GM23338 (cell line): ENCODE results near the gene DNAAF9. TPM values are rescaled to one million over a fixed set of nuclear protein-coding genes. Genes with fewer than 3 reads are reported as not detected.
A peak's percentile ranks its signal among the peaks of the same experiment; 100 is the strongest.

ENCODE experiments used
- ATAC-seq: fragments of 200-7000 bp; cut with Tn5 transposase; 3 replicates; pipeline ENCODE4 v1.9.1; 2020
- DNase-seq: peaks from one replicate; pipeline ENCODE4 v3.0.0-alpha.2; 2015; ENCODE audit warnings: low spot score
- H2AFZ ChIP-seq: fragments of 200-600 bp; sonication (generic); 2 replicates; pipeline ENCODE4 v1.8.0; 2016; ENCODE audit warnings: antibody characterized with exemption, mild to moderate bottlenecking, moderate library complexity
- H3F3A ChIP-seq: fragments of 200-600 bp; sonication (generic); replicated peaks from 2 replicates; pipeline ENCODE4 v1.8.0; 2017; ENCODE audit warnings: antibody characterized with exemption, mixed run types, low read depth
- H3K27ac ChIP-seq: fragments of 200-600 bp; sonication (generic); 2 replicates; pipeline ENCODE4 v1.6.1; 2016; ENCODE audit warnings: low read depth
- H3K27me3 ChIP-seq: fragments of 200-600 bp; sonication (generic); 2 replicates; pipeline ENCODE4 v1.8.0; 2016; ENCODE audit warnings: mild to moderate bottlenecking, mixed run types, moderate library complexity; ENCODE audit not compliant: insufficient read depth
- H3K36me3 ChIP-seq: fragments of 200-600 bp; sonication (generic); 2 replicates; pipeline ENCODE4 v1.8.0; 2016; ENCODE audit warnings: mild to moderate bottlenecking; ENCODE audit not compliant: insufficient read depth
- H3K4me1 ChIP-seq: fragments of 200-600 bp; sonication (generic); 2 replicates; pipeline ENCODE4 v1.8.0; 2016; ENCODE audit warnings: mild to moderate bottlenecking, moderate library complexity; ENCODE audit not compliant: insufficient read depth
- H3K4me2 ChIP-seq: fragments of 200-600 bp; sonication (generic); 2 replicates; pipeline ENCODE4 v1.7.1; 2017; ENCODE audit warnings: mixed run types
- H3K4me3 ChIP-seq: fragments of 200-600 bp; sonication (generic); 2 replicates; pipeline ENCODE4 v1.6.1; 2016; ENCODE audit warnings: mixed run types
- H3K79me2 ChIP-seq: fragments of 200-600 bp; sonication (generic); replicated peaks from 2 replicates; pipeline ENCODE4 v1.8.0; 2017; ENCODE audit warnings: mild to moderate bottlenecking; ENCODE audit not compliant: insufficient read depth
- H3K9me2 ChIP-seq: fragments of 200-600 bp; sonication (generic); 2 replicates; pipeline ENCODE4 v1.8.0; 2017; ENCODE audit not compliant: insufficient read depth
- H4K20me1 ChIP-seq: fragments of 200-600 bp; sonication (generic); replicated peaks from 2 replicates; pipeline ENCODE4 v1.8.0; 2017; ENCODE audit warnings: mild to moderate bottlenecking; ENCODE audit not compliant: insufficient read depth
- H3K27ac Mint-ChIP-seq: 2 replicates; pipeline ENCODE4 v1.8.0; 2020; ENCODE audit warnings: inconsistent platforms, mild to moderate bottlenecking, moderate library complexity, mixed read lengths
- H3K27me3 Mint-ChIP-seq: 3 replicates; pipeline ENCODE4 v1.8.0; 2022; ENCODE audit warnings: low read depth, mild to moderate bottlenecking, moderate library complexity, mixed read lengths, inconsistent platforms; ENCODE audit not compliant: insufficient read depth, poor library complexity
- H3K36me3 Mint-ChIP-seq: 3 replicates; pipeline ENCODE4 v1.8.0; 2021; ENCODE audit warnings: low read depth, mild to moderate bottlenecking, inconsistent platforms, moderate library complexity, mixed read lengths
- H3K4me1 Mint-ChIP-seq: 3 replicates; pipeline ENCODE4 v1.8.0; 2020; ENCODE audit warnings: mild to moderate bottlenecking, inconsistent platforms, mixed read lengths
- H3K4me3 Mint-ChIP-seq: 3 replicates; pipeline ENCODE4 v1.8.0; 2021; ENCODE audit warnings: moderate library complexity, mild to moderate bottlenecking, inconsistent platforms, mixed read lengths
- H3K9me3 Mint-ChIP-seq: 3 replicates; pipeline ENCODE4 v1.8.0; 2020; ENCODE audit warnings: moderate library complexity, mild to moderate bottlenecking, inconsistent platforms, mixed read lengths
- EZH2 ChIP-seq: fragments of 200-600 bp; sonication (generic); IDR thresholded peaks from one replicate; pipeline ENCODE4 v1.8.0; 2017; ENCODE audit warnings: antibody characterized with exemption, mild to moderate bottlenecking, low read depth; ENCODE audit not compliant: unreplicated experiment
- EZH2phosphoT487 ChIP-seq: fragments of 200-600 bp; sonication (generic); IDR thresholded peaks from one replicate; pipeline ENCODE4 v1.8.1; 2018; ENCODE audit warnings: antibody characterized with exemption; ENCODE audit not compliant: unreplicated experiment
- NANOG ChIP-seq: IDR thresholded peaks from 2 replicates; pipeline ENCODE4 v1.6.1; 2016; ENCODE audit warnings: antibody characterized with exemption, borderline replicate concordance
- POLR2AphosphoS5 ChIP-seq: IDR thresholded peaks from 2 replicates; pipeline ENCODE4 v1.6.1; 2016; ENCODE audit warnings: antibody characterized with exemption, low read depth
- STAT1 ChIP-seq: IDR thresholded peaks from one replicate; pipeline ENCODE4 v1.6.1; 2016; ENCODE audit warnings: antibody characterized with exemption; ENCODE audit not compliant: unreplicated experiment
- ZNF114 ChIP-seq: fragments of 250-450 bp; sonication (Bioruptor Pico); IDR thresholded peaks from 2 replicates; pipeline ENCODE4 v1.5.0; 2020; ENCODE audit warnings: mild to moderate bottlenecking, moderate library complexity
- ZNF462 ChIP-seq: fragments of 250-450 bp; sonication (Bioruptor Pico); IDR thresholded peaks from 2 replicates; pipeline ENCODE4 v1.5.0; 2020; ENCODE audit warnings: mild to moderate bottlenecking, moderate library complexity
- polyA plus RNA-seq: library from polyadenylated mRNA; unstranded; fragments of >200 nt; fragmentation: Nextera tagmentation; extraction: Ambion mirVana; gene quantifications from 2 replicates; pipeline ENCODE4 v1.2.1, GENCODE V29; 2016
- total RNA-seq: library from RNA; depleted of rRNA; stranded (reverse); fragments of >200 nt; shearing (Covaris generic); gene quantifications from 2 replicates; pipeline ENCODE4 v1.2.3, GENCODE V29; 2014
- TF ChIP-seq, protein P1 (sequence below): IDR thresholded peaks from one replicate; pipeline ENCODE4 v1.6.1; 2018; ENCODE audit warnings: antibody characterized with exemption; ENCODE audit not compliant: unreplicated experiment
- TF ChIP-seq, protein P2 (sequence below), 2 experiments: fragments of 200-600 bp in 1 of 2; sonication (generic) in 1 of 2; conservative IDR thresholded peaks; 2 replicates each; pipeline versions ENCODE4 v1.5.1 to v1.6.1; 2016 to 2017; ENCODE audit warnings: antibody characterized with exemption in 2 of 2, low read depth in 2 of 2, mild to moderate bottlenecking in 2 of 2, moderate library complexity in 1 of 2

The DNAAF9 gene
- total and polyA plus RNA-seq, 2 experiments from 2014 or later: 2.4 to 4.8 TPM

DNA sequence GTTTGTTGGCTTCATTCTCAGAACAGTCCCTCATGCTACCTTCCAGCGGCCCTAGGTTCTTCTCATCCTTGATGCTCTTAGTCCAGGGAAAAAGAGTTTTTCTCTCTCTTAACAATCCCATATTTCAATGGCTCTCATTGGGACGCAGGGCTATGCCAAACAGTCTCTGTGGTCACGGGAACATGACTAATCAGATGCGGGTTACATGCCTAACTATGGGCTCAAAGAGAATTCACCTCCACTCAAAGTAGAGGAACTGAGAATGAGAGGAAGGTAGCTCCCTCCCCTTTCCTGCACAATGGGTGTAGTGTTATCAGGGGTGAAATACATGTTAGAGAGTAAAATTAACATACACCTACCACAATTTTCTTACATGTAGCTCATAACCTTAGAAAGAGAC, 45.2 kb upstream of the DNAAF9 start:
- Mint-ChIP-seq H3K4me1 (peaks cover 2% of the 10 kb centered on the region; the same call in 2 of the 3 replicates), H3K36me3 (no peaks in the 10 kb centered on the region), H3K9me3 (no peaks in the 10 kb centered on the region), H3K27ac (no peak overlapping the region), H3K27me3 (peaks cover 2% of the 10 kb centered on the region), H3K4me3 (no peak overlapping the region)
- TF ChIP-seq NANOG (no peak), EZH2 (no peak), STAT1 (no peak), ZNF462 (CRISPR knock-in tag) (no peak), POLR2AphosphoS5 (no peak), ZNF114 (CRISPR knock-in tag) (no peak), EZH2phosphoT487 (no peak)
- TF ChIP-seq, protein P1, sequence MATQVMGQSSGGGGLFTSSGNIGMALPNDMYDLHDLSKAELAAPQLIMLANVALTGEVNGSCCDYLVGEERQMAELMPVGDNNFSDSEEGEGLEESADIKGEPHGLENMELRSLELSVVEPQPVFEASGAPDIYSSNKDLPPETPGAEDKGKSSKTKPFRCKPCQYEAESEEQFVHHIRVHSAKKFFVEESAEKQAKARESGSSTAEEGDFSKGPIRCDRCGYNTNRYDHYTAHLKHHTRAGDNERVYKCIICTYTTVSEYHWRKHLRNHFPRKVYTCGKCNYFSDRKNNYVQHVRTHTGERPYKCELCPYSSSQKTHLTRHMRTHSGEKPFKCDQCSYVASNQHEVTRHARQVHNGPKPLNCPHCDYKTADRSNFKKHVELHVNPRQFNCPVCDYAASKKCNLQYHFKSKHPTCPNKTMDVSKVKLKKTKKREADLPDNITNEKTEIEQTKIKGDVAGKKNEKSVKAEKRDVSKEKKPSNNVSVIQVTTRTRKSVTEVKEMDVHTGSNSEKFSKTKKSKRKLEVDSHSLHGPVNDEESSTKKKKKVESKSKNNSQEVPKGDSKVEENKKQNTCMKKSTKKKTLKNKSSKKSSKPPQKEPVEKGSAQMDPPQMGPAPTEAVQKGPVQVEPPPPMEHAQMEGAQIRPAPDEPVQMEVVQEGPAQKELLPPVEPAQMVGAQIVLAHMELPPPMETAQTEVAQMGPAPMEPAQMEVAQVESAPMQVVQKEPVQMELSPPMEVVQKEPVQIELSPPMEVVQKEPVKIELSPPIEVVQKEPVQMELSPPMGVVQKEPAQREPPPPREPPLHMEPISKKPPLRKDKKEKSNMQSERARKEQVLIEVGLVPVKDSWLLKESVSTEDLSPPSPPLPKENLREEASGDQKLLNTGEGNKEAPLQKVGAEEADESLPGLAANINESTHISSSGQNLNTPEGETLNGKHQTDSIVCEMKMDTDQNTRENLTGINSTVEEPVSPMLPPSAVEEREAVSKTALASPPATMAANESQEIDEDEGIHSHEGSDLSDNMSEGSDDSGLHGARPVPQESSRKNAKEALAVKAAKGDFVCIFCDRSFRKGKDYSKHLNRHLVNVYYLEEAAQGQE: no peak
- TF ChIP-seq, protein P2, sequence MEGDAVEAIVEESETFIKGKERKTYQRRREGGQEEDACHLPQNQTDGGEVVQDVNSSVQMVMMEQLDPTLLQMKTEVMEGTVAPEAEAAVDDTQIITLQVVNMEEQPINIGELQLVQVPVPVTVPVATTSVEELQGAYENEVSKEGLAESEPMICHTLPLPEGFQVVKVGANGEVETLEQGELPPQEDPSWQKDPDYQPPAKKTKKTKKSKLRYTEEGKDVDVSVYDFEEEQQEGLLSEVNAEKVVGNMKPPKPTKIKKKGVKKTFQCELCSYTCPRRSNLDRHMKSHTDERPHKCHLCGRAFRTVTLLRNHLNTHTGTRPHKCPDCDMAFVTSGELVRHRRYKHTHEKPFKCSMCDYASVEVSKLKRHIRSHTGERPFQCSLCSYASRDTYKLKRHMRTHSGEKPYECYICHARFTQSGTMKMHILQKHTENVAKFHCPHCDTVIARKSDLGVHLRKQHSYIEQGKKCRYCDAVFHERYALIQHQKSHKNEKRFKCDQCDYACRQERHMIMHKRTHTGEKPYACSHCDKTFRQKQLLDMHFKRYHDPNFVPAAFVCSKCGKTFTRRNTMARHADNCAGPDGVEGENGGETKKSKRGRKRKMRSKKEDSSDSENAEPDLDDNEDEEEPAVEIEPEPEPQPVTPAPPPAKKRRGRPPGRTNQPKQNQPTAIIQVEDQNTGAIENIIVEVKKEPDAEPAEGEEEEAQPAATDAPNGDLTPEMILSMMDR (conservative IDR thresholded peaks at IDR 0.05; ENCODE audit: low read depth in 2 of 2): no peak
- no peaks in the 10 kb centered on the region for H3F3A ChIP-seq
- H3K27me3 ChIP-seq: no peaks in the 10 kb centered on the region
- H3K4me3 ChIP-seq: no peak overlapping the region
- DNase-seq (no peak), ATAC-seq (no peak)
- H3K4me2 ChIP-seq: no peak overlapping the region
- no peaks in the 10 kb centered on the region for H4K20me1 ChIP-seq
- H2AFZ ChIP-seq: peak overlapping the region; percentile 47; the same call in 1 of the 2 replicates
- no peak overlapping the region for H3K27ac ChIP-seq
- no peaks in the 10 kb centered on the region for H3K79me2 ChIP-seq
- no peaks in the 10 kb centered on the region for H3K36me3 ChIP-seq
- no peaks in the 10 kb centered on the region for H3K4me1 ChIP-seq
- H3K9me2 ChIP-seq: no peaks in the 10 kb centered on the region
